ENCODE results near the gene REPS2. TPM values are rescaled to one million over a fixed set of nuclear protein-coding genes. Genes with fewer than 3 reads are reported as not detected.

Gene REPS2
- total RNA-seq, 1 donor from 2014 or later: 4.1 TPM

- TF ChIP-seq EZH2phosphoT487 (IDR thresholded peaks at IDR 0.05): no peak
- TF ChIP-seq, protein P1, sequence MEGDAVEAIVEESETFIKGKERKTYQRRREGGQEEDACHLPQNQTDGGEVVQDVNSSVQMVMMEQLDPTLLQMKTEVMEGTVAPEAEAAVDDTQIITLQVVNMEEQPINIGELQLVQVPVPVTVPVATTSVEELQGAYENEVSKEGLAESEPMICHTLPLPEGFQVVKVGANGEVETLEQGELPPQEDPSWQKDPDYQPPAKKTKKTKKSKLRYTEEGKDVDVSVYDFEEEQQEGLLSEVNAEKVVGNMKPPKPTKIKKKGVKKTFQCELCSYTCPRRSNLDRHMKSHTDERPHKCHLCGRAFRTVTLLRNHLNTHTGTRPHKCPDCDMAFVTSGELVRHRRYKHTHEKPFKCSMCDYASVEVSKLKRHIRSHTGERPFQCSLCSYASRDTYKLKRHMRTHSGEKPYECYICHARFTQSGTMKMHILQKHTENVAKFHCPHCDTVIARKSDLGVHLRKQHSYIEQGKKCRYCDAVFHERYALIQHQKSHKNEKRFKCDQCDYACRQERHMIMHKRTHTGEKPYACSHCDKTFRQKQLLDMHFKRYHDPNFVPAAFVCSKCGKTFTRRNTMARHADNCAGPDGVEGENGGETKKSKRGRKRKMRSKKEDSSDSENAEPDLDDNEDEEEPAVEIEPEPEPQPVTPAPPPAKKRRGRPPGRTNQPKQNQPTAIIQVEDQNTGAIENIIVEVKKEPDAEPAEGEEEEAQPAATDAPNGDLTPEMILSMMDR (IDR thresholded peaks at IDR 0.05): no peak
- no peak for TF ChIP-seq EZH2 (IDR thresholded peaks at IDR 0.05)
- no peaks in the 10 kb centered on the region for H3K27me3 ChIP-seq
- peaks cover 8% of the 10 kb centered on the region for H3K4me1 Mint-ChIP-seq
These were observed 130.9 kb downstream of the REPS2 start for GRCh38 chrX:17077361-17077760.

GRCh38 chrX:17078031-17078720 lies 131.7 kb downstream of the REPS2 start:
- Histone ChIP-seq H3K27ac (no peak overlapping the region), H3K4me3 (no peak overlapping the region), H3K9me3 (ENCODE audit: low read depth) (no peaks in the 10 kb centered on the region)

More at GRCh38 chrX:17077361-17077760, 130.9 kb downstream of the REPS2 start:
- Histone ChIP-seq H3K9ac (no peak overlapping the region), H3K4me1 (no peaks in the 10 kb centered on the region), H3K36me3 (no peaks in the 10 kb centered on the region), H3F3A (ENCODE audit: low read depth) (no peaks in the 10 kb centered on the region), H3K4me3 (no peak overlapping the region), H3K9me3 (ENCODE audit: low read depth) (no peaks in the 10 kb centered on the region), H4K20me1 (ENCODE audit: low read depth) (no peaks in the 10 kb centered on the region), H2AFZ (replicated peaks) (no peak overlapping the region), H3K79me2 (ENCODE audit: low read depth) (no peaks in the 10 kb centered on the region), H3K27ac (no peak overlapping the region), H3K4me2 (no peak overlapping the region)
- H3K9me3 Mint-ChIP-seq: no peaks in the 10 kb centered on the region
- H3K36me3 Mint-ChIP-seq: no peaks in the 10 kb centered on the region
- H3K27me3 Mint-ChIP-seq (ENCODE audit: insufficient read depth, low read depth): no peaks in the 10 kb centered on the region
- no peak overlapping the region for H3K4me3 Mint-ChIP-seq
- H3K27ac Mint-ChIP-seq: no peak overlapping the region
- DNase-seq (ENCODE audit: low spot score): no peak

GRCh38 chrX:17081511-17081910 lies 135.1 kb downstream of the REPS2 start:
- H3K4me1 Mint-ChIP-seq: peaks cover 9% of the 10 kb centered on the region
- H3K36me3 ChIP-seq: no peaks in the 10 kb centered on the region
- no peaks in the 10 kb centered on the region for H3K9me3 Mint-ChIP-seq
- no peaks in the 10 kb centered on the region for H3K4me1 ChIP-seq
- no peaks in the 10 kb centered on the region for H3F3A ChIP-seq (ENCODE audit: low read depth)
- no peaks in the 10 kb centered on the region for H3K79me2 ChIP-seq (ENCODE audit: low read depth)
- no peak for DNase-seq (ENCODE audit: low spot score)
- H3K4me2 ChIP-seq: no peak overlapping the region
- no peak overlapping the region for H3K27ac Mint-ChIP-seq
- TF ChIP-seq, protein P1 (IDR thresholded peaks at IDR 0.05): no peak
- no peak for TF ChIP-seq EZH2 (IDR thresholded peaks at IDR 0.05)
- TF ChIP-seq EZH2phosphoT487 (IDR thresholded peaks at IDR 0.05): no peak
- H3K36me3 Mint-ChIP-seq: no peaks in the 10 kb centered on the region
- H4K20me1 ChIP-seq (ENCODE audit: low read depth): no peaks in the 10 kb centered on the region
- H3K27me3 Mint-ChIP-seq (ENCODE audit: insufficient read depth, low read depth): no peaks in the 10 kb centered on the region
- no peak overlapping the region for H3K27ac ChIP-seq
- no peak overlapping the region for H3K4me3 Mint-ChIP-seq
- no peaks in the 10 kb centered on the region for H3K27me3 ChIP-seq
- no peak overlapping the region for H2AFZ ChIP-seq (replicated peaks)
- no peaks in the 10 kb centered on the region for H3K9me3 ChIP-seq (ENCODE audit: low read depth)
- H3K9ac ChIP-seq: no peak overlapping the region
- no peak overlapping the region for H3K4me3 ChIP-seq

More at GRCh38 chrX:17078031-17078720, 131.7 kb downstream of the REPS2 start:
- no peaks in the 10 kb centered on the region for H4K20me1 ChIP-seq (ENCODE audit: low read depth)
- TF ChIP-seq, protein P1 (IDR thresholded peaks at IDR 0.05): no peak
- TF ChIP-seq EZH2phosphoT487 (IDR thresholded peaks at IDR 0.05): no peak
- no peak for TF ChIP-seq EZH2 (IDR thresholded peaks at IDR 0.05)
- no peak overlapping the region for H2AFZ ChIP-seq (replicated peaks)
- no peaks in the 10 kb centered on the region for H3K27me3 Mint-ChIP-seq (ENCODE audit: insufficient read depth, low read depth)
- H3K36me3 Mint-ChIP-seq: no peaks in the 10 kb centered on the region
- no peaks in the 10 kb centered on the region for H3K79me2 ChIP-seq (ENCODE audit: low read depth)
- no peaks in the 10 kb centered on the region for H3K4me1 ChIP-seq
- DNase-seq (ENCODE audit: low spot score): no peak
- no peaks in the 10 kb centered on the region for H3F3A ChIP-seq (ENCODE audit: low read depth)
- H3K4me3 Mint-ChIP-seq: no peak overlapping the region
- H3K9me3 Mint-ChIP-seq: no peaks in the 10 kb centered on the region
- H3K4me2 ChIP-seq: no peak overlapping the region
- no peaks in the 10 kb centered on the region for H3K27me3 ChIP-seq
- H3K36me3 ChIP-seq: no peaks in the 10 kb centered on the region
- no peak overlapping the region for H3K27ac Mint-ChIP-seq
- H3K9ac ChIP-seq: no peak overlapping the region
- peaks cover 9% of the 10 kb centered on the region for H3K4me1 Mint-ChIP-seq
